Activated CD4-positive, alpha-beta T cell treated with anti-CD3 and anti-CD28 coated beads for 48 hours (primary cell): ENCODE data around the gene CERS3.

ENCODE experiments used
- DNase-seq: peaks from one replicate; pipeline ENCODE4 v3.0.0-alpha.2; 2020

The CERS3 gene

GRCh38 chr15:100526027-100526481, 2.7 kb downstream of the CERS3 start:
- DNase-seq: no peak

DNA sequence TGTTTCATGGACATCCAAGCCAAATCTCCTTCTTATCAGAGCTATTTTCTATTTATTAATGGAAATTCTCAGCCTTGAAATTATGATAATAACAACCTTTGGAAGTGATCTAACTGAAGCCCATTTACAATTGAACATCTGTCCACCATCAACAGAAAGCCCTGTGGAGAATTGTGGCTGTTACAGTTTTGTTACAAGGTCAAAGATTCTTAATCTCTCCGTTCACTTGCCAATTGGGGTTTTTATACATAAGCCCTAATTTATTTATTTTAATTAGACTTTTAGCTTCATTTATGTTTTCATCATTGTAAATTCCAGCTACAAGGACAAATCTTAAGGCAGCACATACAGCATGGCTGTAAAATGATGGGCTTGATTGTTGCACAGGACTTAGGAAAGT, 3.3 kb downstream of the CERS3 start:
- no peak for DNase-seq

GRCh38 chr15:100524326-100524725, 4.4 kb downstream of the CERS3 start:
- DNase-seq: no peak

DNA sequence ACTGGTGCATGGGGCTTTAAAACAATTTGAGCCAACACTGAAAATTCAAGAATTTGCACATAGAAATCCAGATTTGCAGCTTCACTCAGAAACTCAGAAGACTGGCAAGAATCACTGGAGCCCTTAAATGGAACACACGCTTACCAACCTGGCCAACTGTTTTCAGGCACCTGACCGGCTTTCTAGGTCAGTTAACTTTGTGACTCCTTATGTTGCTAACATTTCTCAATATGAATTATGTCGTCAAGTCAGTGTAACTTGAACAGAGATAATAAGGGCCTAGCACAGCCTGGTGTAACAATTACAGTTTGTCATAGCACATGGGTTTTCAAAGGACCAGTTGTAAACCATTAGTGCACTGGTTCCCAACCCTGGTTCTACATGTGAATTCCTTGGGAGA, 6.8 kb downstream of the CERS3 start:
- no peak for DNase-seq

DNA sequence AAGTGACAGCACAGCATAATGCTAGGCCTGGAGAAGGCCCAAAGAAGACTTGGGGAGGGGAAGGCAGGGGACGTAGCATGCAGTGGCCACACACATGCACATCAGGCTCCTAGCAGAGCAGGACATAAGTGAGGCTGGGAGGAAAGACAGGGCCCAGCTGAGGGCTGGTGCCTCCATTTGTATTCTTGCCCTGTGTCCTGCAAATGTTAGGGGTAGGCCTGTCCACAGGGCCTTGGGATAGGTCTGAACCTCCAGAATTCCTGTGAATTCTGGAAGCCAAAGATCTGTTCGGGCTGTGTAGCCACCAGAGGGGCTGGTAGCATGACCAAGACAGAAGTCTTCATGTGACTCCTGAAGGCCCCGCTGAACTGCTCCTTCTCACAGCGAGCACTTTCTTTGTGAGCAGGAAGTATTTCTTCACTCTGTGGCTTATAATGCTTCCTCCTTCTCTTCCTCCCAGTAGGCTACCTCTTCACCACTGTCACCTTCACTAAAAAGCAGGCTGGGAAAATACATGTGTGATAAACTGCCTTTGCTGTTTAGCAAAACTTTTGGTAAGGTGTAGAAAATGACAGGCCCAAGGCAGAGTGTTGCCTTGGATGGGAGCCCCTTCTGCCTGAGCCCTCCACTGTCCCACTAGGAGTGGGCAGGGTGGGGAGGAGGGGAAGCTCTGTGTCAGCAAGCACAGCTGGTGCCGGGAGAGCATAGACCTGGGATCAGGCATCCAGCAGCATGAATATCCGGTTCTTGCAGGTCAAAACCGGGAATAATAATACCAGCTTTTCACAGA, 8.4 kb downstream of the CERS3 start:
- no peak for DNase-seq

DNA sequence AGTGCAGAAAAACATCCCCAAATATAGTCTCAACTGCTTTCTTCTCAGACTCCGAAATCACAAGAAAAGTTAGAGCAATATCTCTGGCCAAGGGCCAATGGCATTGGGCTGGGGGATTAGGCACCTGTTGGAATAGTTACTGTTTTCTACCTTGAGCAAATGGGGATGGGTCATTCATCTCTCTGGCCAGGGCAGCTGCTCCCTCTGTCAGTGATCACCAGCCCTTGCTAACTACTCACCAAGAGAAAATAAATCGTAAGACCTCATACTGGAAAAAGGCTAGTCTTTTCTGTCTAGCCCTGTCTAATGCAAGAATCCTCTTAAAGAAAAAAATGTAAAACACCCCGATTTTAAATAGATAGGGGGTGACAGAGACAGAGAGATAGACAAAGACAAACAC, 10.9 kb downstream of the CERS3 start:
- no peak for DNase-seq

GRCh38 chr15:100516643-100517512, 11.9 kb downstream of the CERS3 start:
- no peak for DNase-seq

- no peak for DNase-seq
Measured at GRCh38 chr15:100515758-100516157, 13.0 kb downstream of the CERS3 start.

GRCh38 chr15:100508641-100509300, 20.0 kb downstream of the CERS3 start:
- DNase-seq: no peak

DNA sequence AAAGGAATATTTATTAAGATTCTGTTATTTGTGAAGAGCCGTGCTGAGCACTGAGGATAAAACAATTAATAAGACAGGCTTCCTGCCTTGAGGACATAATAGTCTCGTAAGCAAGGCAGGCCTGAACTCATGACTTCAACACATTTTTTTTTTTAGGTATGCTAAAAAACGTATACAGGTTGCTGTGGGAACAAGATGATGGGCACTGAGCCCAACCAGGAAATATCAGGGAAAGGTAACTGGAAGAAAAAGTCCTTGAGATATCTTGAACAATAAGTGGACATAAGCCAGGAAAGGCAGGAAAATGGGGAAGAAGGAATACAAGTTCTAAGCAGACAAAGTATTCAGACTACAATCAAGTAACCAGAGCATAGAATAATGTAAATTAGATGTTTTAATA, 26.1 kb downstream of the CERS3 start:
- DNase-seq: no peak

GRCh38 chr15:100501117-100501516, 27.6 kb downstream of the CERS3 start:
- DNase-seq: no peak

GRCh38 chr15:100500226-100500990, 28.3 kb downstream of the CERS3 start:
- no peak for DNase-seq

DNA sequence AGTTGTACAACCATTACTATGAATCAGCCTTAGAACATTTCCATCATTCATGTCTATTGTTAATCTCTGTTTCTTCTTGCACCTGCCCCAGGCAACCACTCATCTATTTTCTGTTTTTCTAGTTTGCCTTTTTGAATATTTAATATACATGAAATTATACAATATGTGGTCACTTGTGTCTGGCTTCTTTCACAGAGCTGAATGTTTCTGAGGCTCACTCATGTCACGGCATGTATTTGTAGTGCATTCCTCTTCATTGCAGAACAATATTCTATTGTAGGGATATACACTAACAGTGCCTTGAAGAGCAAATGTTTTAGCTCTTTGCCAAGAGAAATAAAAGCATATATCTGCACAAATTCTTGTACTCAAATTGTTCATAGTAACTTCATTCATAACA, 32.9 kb downstream of the CERS3 start:
- DNase-seq: no peak

DNA sequence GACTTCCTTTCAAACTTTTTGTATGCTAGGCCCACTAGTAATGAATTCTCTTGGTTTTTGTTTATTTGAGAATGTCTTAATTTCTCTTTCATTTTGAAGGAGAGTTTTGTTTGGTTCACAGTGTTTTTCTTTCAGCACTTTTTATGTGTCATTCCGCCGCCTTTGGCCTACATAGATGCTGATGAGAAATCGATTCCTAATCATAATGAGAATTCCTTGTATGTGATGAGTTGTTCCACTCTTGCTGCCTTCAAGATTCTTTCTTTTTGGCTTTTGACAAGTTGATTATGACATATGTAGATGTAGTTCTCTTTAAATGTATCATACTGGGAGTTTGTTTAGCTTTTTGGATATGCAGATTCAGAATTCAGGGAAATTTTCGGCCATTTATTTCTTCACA, 35.5 kb downstream of the CERS3 start:
- DNase-seq: peak; percentile 2

DNA sequence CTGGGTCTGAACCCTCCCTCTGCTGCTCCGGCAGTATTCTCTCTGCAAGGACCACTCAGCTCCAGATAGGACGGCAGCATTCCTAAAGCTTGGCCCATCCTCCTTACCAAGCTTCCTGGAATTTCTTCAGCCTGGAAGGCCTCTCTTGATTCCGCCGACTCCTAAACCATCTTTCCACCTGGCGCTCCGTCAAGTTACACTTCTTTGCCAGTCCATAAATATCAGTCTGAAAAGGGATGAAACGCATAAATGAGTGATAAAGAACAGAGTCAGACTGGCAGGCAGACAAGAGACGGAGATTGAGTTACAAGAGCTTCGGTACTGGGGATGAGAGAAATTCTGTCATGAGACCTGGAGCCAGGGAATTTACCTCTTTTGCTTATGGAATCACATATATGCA, 44.3 kb downstream of the CERS3 start:
- no peak for DNase-seq

GRCh38 chr15:100483370-100483769, 45.4 kb downstream of the CERS3 start:
- DNase-seq: no peak

DNA sequence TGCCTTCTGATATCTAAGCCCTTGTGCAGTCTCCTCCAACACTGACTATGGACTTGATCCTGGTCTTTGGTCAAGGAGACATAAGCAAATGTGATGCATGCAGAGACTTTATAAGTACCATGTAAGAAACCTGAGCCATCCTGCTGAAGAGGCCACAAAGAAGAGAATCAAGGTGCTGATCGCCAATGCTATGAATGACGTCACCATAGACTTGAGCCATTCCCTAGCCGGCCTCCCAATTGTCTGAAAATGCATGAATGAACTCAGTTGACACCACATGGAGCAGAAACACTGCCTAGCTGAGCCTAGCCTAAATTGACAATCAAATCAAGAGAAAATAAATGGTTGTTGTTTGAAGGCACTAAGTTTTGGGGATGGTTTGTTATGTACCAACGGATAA, 51.9 kb downstream of the CERS3 start:
- no peak for DNase-seq

DNA sequence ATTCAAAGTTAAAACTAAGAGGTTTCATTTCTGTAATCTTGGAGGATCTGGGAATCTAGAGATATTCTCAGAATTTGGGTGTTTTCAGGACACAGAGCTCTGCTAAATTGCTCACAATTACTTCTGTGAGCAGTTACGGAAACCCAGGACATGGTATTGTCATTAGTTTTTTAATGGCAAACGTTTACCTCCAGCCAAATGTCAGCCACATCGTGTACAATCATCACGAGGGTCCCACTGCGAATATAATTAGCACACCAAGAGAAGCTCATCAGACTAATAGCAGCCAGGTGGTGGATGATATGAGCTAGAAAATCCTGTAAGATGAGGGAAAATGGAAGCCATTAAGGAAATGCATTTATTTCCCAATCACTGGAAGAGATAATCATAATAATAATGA, 56.0 kb downstream of the CERS3 start:
- no peak for DNase-seq

GRCh38 chr15:100471933-100472332, 56.8 kb downstream of the CERS3 start:
- no peak for DNase-seq

GRCh38 chr15:100468285-100468684, 60.5 kb downstream of the CERS3 start:
- no peak for DNase-seq

DNA sequence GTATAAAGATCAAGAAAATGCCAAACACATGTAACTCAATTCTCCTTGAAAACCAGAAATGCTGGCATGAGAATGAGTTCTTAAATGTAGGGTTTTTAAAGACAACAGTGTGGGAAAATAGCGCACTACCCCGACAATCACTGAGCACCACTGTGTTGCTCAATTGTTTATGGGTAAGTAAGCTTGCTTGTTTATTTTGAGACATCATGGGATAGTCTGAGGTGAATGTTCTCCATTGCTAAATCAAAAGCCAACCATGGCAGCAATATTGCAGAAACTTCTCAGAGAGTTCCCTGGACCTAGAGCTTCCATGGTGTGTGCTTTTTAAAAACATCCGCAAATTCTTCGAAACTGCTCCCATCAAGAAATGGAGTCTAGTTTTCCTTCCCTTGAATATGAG, 62.7 kb downstream of the CERS3 start:
- DNase-seq: no peak

DNA sequence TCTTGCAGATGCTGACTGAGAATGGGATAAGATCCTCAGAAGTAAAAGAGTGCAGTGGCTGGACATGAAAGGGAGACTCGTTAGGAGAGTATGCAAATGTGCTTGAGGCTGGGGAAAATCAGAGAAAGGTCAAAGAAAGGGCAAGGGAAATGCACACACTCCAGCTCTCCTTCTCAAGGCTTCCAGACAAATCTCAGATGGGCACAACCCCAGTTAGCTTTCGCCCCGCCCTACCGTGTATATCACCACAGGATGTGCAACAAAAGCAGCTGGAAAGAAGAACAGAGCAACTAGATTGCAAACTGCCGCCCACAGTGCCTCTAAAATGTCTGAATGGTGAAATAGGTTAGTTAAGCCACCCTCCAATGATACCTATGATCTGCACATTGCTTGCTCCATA, 63.9 kb downstream of the CERS3 start:
- DNase-seq: peak; percentile 3

- DNase-seq: no peak
Measured at GRCh38 chr15:100464256-100464655, 64.5 kb downstream of the CERS3 start.
